SK-N-SH treated with all-trans-retinoic acid at 6 μM for 48 hours (cell line): Measurements from ENCODE around the gene FOXO3.

ENCODE experiments used
- ATAC-seq: fragments of 200-7000 bp; cut with Tn5 transposase; 3 replicates; pipeline ENCODE4 v1.9.1; 2020; ENCODE audit warnings: mild to moderate bottlenecking, moderate library complexity
- ARNTL ChIP-seq: fragments of 450-650 bp; formaldehyde crosslinking; IDR thresholded peaks from 2 replicates; pipeline ENCODE4 v1.5.0; 2020; ENCODE audit warnings: low read depth, mild to moderate bottlenecking, moderate library complexity, borderline replicate concordance
- BACH2 ChIP-seq: fragments of 250-450 bp; sonication (Bioruptor Pico); IDR thresholded peaks from 2 replicates; pipeline ENCODE4 v1.9.0; 2021; ENCODE audit warnings: mild to moderate bottlenecking, borderline replicate concordance
- CSDC2 ChIP-seq: fragments of 250-450 bp; sonication (Bioruptor Pico); IDR thresholded peaks from 2 replicates; pipeline ENCODE4 v1.5.0; 2020; ENCODE audit warnings: mild to moderate bottlenecking, moderate library complexity
- ESRRG ChIP-seq: fragments of 250-450 bp; sonication (Bioruptor Pico); IDR thresholded peaks from 2 replicates; pipeline ENCODE4 v1.6.1; 2021; ENCODE audit warnings: mild to moderate bottlenecking
- GLIS3 ChIP-seq: fragments of 250-450 bp; sonication (Bioruptor Pico); IDR thresholded peaks from 2 replicates; pipeline ENCODE4 v1.5.0; 2020; ENCODE audit warnings: mild to moderate bottlenecking, moderate library complexity
- ISL1 ChIP-seq: fragments of 250-450 bp; sonication (Bioruptor Pico); IDR thresholded peaks from 2 replicates; pipeline ENCODE4 v2.1.2; 2022; ENCODE audit warnings: mild to moderate bottlenecking, moderate library complexity
- OSR1 ChIP-seq: fragments of 250-450 bp; sonication (Bioruptor Pico); IDR thresholded peaks from 2 replicates; pipeline ENCODE4 v1.8.0; 2022; ENCODE audit warnings: moderate library complexity, mild to moderate bottlenecking, inconsistent platforms
- RARB ChIP-seq: fragments of 250-450 bp; sonication (Bioruptor Pico); IDR thresholded peaks from 2 replicates; pipeline ENCODE4 v1.8.0; 2021; ENCODE audit warnings: mild to moderate bottlenecking, moderate library complexity
- SNAI2 ChIP-seq: fragments of 250-450 bp; sonication (Bioruptor Pico); IDR thresholded peaks from 2 replicates; pipeline ENCODE4 v1.5.0; 2020; ENCODE audit warnings: mild to moderate bottlenecking, moderate library complexity
- TCF4 ChIP-seq: fragments of 250-450 bp; sonication (Bioruptor Pico); IDR thresholded peaks from 2 replicates; pipeline ENCODE4 v1.8.0; 2021; ENCODE audit warnings: mild to moderate bottlenecking, moderate library complexity, borderline replicate concordance
- TOX ChIP-seq: fragments of 250-450 bp; sonication (Bioruptor Pico); IDR thresholded peaks from 2 replicates; pipeline ENCODE4 v1.8.0; 2021; ENCODE audit warnings: mild to moderate bottlenecking, moderate library complexity, borderline replicate concordance
- ZC3H10 ChIP-seq: fragments of 250-450 bp; sonication (Bioruptor Pico); IDR thresholded peaks from 2 replicates; pipeline ENCODE4 v1.5.1; 2021; ENCODE audit warnings: mild to moderate bottlenecking, moderate library complexity
- ZFP3 ChIP-seq: fragments of 250-450 bp; sonication (Bioruptor Pico); IDR thresholded peaks from 2 replicates; pipeline ENCODE4 v1.5.0; 2020; ENCODE audit warnings: mild to moderate bottlenecking, moderate library complexity
- ZFP30 ChIP-seq: fragments of 450-650 bp; formaldehyde crosslinking; IDR thresholded peaks from 2 replicates; pipeline ENCODE4 v1.5.0; 2022; ENCODE audit warnings: mild to moderate bottlenecking, moderate library complexity
- ZNF565 ChIP-seq: fragments of 450-650 bp; formaldehyde crosslinking; conservative IDR thresholded peaks from 2 replicates; pipeline ENCODE4 v1.5.0; 2020; ENCODE audit warnings: low read depth, mild to moderate bottlenecking, moderate library complexity
- ZNF70 ChIP-seq: fragments of 450-650 bp; formaldehyde crosslinking; IDR thresholded peaks from 2 replicates; pipeline ENCODE4 v1.5.0; 2020; ENCODE audit warnings: mild to moderate bottlenecking, moderate library complexity
- ZNF8 ChIP-seq: fragments of 450-650 bp; formaldehyde crosslinking; IDR thresholded peaks from 2 replicates; pipeline ENCODE4 v1.5.0; 2020; ENCODE audit warnings: mild to moderate bottlenecking, moderate library complexity
- TF ChIP-seq, protein P1 (sequence below): fragments of 250-450 bp; sonication (Bioruptor Pico); IDR thresholded peaks from 2 replicates; pipeline ENCODE4 v1.5.1; 2020; ENCODE audit warnings: low read depth, mild to moderate bottlenecking, moderate library complexity
- TF ChIP-seq, protein P2 (sequence below): fragments of 250-450 bp; sonication (Bioruptor Pico); IDR thresholded peaks from 2 replicates; pipeline ENCODE4 v1.8.0; 2020; ENCODE audit warnings: mild to moderate bottlenecking, moderate library complexity, borderline replicate concordance
- TF ChIP-seq, protein P3 (sequence below): fragments of 250-450 bp; sonication (Bioruptor Pico); IDR thresholded peaks from 2 replicates; pipeline ENCODE4 v1.8.0; 2021; ENCODE audit warnings: low read depth, mild to moderate bottlenecking, moderate library complexity, borderline replicate concordance
- TF ChIP-seq, protein P4 (sequence below): fragments of 250-450 bp; sonication (Bioruptor Pico); IDR thresholded peaks from 2 replicates; pipeline ENCODE4 v1.5.0; 2020; ENCODE audit warnings: mild to moderate bottlenecking, moderate library complexity
- TF ChIP-seq, protein P5 (sequence below): fragments of 250-450 bp; sonication (Bioruptor Pico); IDR thresholded peaks from 2 replicates; pipeline ENCODE4 v1.5.1; 2021; ENCODE audit warnings: mild to moderate bottlenecking, moderate library complexity

Gene FOXO3

DNA sequence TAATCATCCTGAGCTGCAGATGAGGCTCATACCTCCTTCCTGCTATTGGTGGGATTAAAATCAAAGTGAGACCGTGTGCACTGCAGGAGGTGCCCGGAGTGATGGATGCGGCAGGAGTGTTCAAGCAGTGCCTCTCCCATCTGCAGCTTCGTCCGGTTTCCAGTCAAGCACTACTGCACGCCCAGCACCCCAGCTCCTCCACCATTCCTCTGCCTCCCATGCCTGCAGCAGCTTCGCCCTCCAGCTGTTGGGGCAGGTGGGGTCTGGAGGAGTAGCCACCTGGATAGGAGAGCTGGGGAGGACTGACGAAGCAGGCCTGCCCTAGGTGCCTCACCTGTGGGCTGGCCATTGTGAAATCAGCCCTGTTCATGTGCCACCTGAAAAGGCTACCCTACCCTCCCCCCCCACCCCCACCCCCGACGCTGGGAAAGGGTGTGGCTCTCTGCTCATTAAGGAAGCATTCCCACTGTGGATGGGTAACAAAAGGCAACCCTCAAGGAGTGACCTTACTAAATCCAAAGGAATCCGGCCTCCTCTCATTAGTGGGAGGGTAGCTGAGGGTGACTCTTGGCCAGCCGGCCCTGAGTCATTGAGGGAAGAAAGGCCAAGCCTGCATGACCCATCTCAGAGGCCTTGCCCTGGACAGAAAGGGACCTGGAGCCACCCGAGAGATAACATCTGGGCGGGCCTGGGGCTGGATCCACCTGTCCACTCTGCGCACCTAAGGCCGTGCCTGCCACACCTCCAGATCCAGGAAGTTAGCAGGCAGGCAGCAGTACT is 171.6 kb downstream of the FOXO3 start:
- no peak for TF ChIP-seq SNAI2 (CRISPR knock-in tag)
- TF ChIP-seq BACH2 (CRISPR knock-in tag), result no peak
- TF ChIP-seq ZFP30 (CRISPR knock-in tag), result no peak
- TF ChIP-seq, protein P1, sequence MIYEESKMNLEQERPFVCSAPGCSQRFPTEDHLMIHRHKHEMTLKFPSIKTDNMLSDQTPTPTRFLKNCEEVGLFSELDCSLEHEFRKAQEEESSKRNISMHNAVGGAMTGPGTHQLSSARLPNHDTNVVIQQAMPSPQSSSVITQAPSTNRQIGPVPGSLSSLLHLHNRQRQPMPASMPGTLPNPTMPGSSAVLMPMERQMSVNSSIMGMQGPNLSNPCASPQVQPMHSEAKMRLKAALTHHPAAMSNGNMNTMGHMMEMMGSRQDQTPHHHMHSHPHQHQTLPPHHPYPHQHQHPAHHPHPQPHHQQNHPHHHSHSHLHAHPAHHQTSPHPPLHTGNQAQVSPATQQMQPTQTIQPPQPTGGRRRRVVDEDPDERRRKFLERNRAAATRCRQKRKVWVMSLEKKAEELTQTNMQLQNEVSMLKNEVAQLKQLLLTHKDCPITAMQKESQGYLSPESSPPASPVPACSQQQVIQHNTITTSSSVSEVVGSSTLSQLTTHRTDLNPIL (CRISPR knock-in tag), result no peak
- no peak for TF ChIP-seq ZNF8 (CRISPR knock-in tag)
- TF ChIP-seq RARB (CRISPR knock-in tag), result no peak
- TF ChIP-seq, protein P2, sequence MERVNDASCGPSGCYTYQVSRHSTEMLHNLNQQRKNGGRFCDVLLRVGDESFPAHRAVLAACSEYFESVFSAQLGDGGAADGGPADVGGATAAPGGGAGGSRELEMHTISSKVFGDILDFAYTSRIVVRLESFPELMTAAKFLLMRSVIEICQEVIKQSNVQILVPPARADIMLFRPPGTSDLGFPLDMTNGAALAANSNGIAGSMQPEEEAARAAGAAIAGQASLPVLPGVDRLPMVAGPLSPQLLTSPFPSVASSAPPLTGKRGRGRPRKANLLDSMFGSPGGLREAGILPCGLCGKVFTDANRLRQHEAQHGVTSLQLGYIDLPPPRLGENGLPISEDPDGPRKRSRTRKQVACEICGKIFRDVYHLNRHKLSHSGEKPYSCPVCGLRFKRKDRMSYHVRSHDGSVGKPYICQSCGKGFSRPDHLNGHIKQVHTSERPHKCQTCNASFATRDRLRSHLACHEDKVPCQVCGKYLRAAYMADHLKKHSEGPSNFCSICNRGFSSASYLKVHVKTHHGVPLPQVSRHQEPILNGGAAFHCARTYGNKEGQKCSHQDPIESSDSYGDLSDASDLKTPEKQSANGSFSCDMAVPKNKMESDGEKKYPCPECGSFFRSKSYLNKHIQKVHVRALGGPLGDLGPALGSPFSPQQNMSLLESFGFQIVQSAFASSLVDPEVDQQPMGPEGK (CRISPR knock-in tag), result no peak
- TF ChIP-seq, protein P3, sequence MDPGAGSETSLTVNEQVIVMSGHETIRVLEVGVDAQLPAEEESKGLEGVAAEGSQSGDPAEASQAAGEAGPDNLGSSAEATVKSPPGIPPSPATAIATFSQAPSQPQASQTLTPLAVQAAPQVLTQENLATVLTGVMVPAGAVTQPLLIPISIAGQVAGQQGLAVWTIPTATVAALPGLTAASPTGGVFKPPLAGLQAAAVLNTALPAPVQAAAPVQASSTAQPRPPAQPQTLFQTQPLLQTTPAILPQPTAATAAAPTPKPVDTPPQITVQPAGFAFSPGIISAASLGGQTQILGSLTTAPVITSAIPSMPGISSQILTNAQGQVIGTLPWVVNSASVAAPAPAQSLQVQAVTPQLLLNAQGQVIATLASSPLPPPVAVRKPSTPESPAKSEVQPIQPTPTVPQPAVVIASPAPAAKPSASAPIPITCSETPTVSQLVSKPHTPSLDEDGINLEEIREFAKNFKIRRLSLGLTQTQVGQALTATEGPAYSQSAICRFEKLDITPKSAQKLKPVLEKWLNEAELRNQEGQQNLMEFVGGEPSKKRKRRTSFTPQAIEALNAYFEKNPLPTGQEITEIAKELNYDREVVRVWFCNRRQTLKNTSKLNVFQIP (CRISPR knock-in tag), result no peak
- TF ChIP-seq TOX (CRISPR knock-in tag), result no peak
- TF ChIP-seq, protein P4, sequence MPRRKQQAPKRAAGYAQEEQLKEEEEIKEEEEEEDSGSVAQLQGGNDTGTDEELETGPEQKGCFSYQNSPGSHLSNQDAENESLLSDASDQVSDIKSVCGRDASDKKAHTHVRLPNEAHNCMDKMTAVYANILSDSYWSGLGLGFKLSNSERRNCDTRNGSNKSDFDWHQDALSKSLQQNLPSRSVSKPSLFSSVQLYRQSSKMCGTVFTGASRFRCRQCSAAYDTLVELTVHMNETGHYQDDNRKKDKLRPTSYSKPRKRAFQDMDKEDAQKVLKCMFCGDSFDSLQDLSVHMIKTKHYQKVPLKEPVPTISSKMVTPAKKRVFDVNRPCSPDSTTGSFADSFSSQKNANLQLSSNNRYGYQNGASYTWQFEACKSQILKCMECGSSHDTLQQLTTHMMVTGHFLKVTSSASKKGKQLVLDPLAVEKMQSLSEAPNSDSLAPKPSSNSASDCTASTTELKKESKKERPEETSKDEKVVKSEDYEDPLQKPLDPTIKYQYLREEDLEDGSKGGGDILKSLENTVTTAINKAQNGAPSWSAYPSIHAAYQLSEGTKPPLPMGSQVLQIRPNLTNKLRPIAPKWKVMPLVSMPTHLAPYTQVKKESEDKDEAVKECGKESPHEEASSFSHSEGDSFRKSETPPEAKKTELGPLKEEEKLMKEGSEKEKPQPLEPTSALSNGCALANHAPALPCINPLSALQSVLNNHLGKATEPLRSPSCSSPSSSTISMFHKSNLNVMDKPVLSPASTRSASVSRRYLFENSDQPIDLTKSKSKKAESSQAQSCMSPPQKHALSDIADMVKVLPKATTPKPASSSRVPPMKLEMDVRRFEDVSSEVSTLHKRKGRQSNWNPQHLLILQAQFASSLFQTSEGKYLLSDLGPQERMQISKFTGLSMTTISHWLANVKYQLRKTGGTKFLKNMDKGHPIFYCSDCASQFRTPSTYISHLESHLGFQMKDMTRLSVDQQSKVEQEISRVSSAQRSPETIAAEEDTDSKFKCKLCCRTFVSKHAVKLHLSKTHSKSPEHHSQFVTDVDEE (CRISPR knock-in tag), result no peak
- no peak for TF ChIP-seq ARNTL
- no peak for TF ChIP-seq ZNF70 (CRISPR knock-in tag)
- TF ChIP-seq ZNF565, result no peak
- TF ChIP-seq OSR1 (CRISPR knock-in tag), result no peak
- no peak for TF ChIP-seq ZFP3 (CRISPR knock-in tag)
- TF ChIP-seq TCF4 (CRISPR knock-in tag), result no peak
- no peak for TF ChIP-seq ESRRG (CRISPR knock-in tag)
- TF ChIP-seq CSDC2 (CRISPR knock-in tag), result no peak
- TF ChIP-seq, protein P5, sequence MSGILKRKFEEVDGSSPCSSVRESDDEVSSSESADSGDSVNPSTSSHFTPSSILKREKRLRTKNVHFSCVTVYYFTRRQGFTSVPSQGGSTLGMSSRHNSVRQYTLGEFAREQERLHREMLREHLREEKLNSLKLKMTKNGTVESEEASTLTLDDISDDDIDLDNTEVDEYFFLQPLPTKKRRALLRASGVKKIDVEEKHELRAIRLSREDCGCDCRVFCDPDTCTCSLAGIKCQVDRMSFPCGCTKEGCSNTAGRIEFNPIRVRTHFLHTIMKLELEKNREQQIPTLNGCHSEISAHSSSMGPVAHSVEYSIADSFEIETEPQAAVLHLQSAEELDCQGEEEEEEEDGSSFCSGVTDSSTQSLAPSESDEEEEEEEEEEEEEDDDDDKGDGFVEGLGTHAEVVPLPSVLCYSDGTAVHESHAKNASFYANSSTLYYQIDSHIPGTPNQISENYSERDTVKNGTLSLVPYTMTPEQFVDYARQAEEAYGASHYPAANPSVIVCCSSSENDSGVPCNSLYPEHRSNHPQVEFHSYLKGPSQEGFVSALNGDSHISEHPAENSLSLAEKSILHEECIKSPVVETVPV (CRISPR knock-in tag), result no peak
- TF ChIP-seq GLIS3, result no peak
- no peak for ATAC-seq

DNA sequence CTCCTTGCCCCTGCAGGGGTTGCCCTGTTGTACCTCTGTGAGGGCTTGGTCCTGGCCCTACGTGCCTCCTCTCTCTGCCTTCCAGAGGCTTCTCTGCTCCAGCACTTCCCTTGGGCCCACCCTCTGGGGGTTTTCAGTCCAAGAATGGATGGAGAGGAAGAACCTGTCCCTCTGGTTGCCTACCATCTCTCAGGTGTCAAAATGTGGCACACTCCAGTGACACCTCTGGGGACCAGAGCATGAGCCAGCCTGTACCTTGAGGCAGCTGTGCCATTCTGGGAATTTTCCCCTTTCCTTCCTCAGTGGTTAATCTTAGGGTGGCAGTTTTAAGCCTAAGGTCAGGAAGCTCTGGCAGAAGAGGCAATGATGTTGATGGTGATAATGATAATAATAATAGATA is 172.3 kb downstream of the FOXO3 start:
- ATAC-seq, result no peak
- TF ChIP-seq, protein P3 (CRISPR knock-in tag), result no peak
- TF ChIP-seq, protein P2 (CRISPR knock-in tag), result no peak
- TF ChIP-seq ZNF565, result no peak
- no peak for TF ChIP-seq ZNF70 (CRISPR knock-in tag)
- no peak for TF ChIP-seq ZNF8 (CRISPR knock-in tag)
- TF ChIP-seq, protein P1 (CRISPR knock-in tag), result no peak
- no peak for TF ChIP-seq ZC3H10 (CRISPR knock-in tag)
- no peak for TF ChIP-seq ZFP3 (CRISPR knock-in tag)
- no peak for TF ChIP-seq GLIS3
- TF ChIP-seq ISL1 (CRISPR knock-in tag), result no peak
- TF ChIP-seq ZFP30 (CRISPR knock-in tag), result no peak
- no peak for TF ChIP-seq BACH2 (CRISPR knock-in tag)
